ENCODE results near the gene ZNF598. TPM values are rescaled to one million over a fixed set of nuclear protein-coding genes. Genes with fewer than 3 reads are reported as not detected.

The ZNF598 gene
- total RNA-seq, 4 donors from 2014 or later = 28.3 to 145 (median 42.0) TPM

- in situ Hi-C loops (cut with MboI; ENCODE audit: low pct_ligation_motif_present in 1 of 4, low pct_unique_long_range_greater_than_20kb in 1 of 4, low sequenced_read_pairs in 3 of 4) = loop anchor here in 1 of 4 donors (25.0 kb wide), 1 partner anchor 136 kb away; the partner anchor contains the start of genes PKD1 and RAB26
- Histone ChIP-seq H3K27me3 (no peaks in the 10 kb centered on the region), H3K4me1 (peaks cover 12 to 26% (median 18%) of the 10 kb centered on the region in 4 donors), H3K27ac (no peak overlapping the region), H3K36me3 (peaks cover 0 to 45% (median 28%) of the 10 kb centered on the region in 4 donors), H3K9me3 (no peaks in the 10 kb centered on the region), H3K4me3 (no peak overlapping the region)
- WGBS, 2 donors (ENCODE audit: low coverage in 1 of 2) = 90% methylated on average over 16 of the region's 19 CpGs; no CpG with 5 or more reads in 1 of the 2 donors
- intact Hi-C loops (cut with DNase I; ENCODE audit: low total_unique reads) = loop anchor here (10.0 kb wide), 1 partner anchor 234 kb away; the partner anchor contains the start of gene DNASE1L2
- TF ChIP-seq POLR2AphosphoS5 (IDR thresholded peaks at IDR 0.05) (no peak), CTCF (IDR thresholded peaks at IDR 0.05) (no peak), EP300 (IDR thresholded peaks at IDR 0.05; ENCODE audit: low read depth) (no peak), POLR2A (IDR thresholded peaks at IDR 0.05) (no peak)
- DNase-seq = no peak
Measured at GRCh38 chr16:2001035-2001434, 8.6 kb downstream of the ZNF598 start.

GRCh38 chr16:1999866-2000514 lies 9.6 kb downstream of the ZNF598 start:
- Histone ChIP-seq H3K27ac (no peak overlapping the region), H3K27me3 (no peaks in the 10 kb centered on the region), H3K4me3 (no peak overlapping the region), H3K36me3 (peaks cover 0 to 45% (median 28%) of the 10 kb centered on the region in 4 donors), H3K4me1 (peaks cover 12 to 16% (median 14%) of the 10 kb centered on the region in 4 donors), H3K9me3 (no peaks in the 10 kb centered on the region)
- WGBS, 2 donors (ENCODE audit: low coverage in 1 of 2) = 89% methylated on average over 24 of the region's 28 CpGs; no CpG with 5 or more reads in 1 of the 2 donors
- DNase-seq = no peak
- no peak for TF ChIP-seq POLR2A (IDR thresholded peaks at IDR 0.05)
- no peak for TF ChIP-seq POLR2AphosphoS5 (IDR thresholded peaks at IDR 0.05)
- no peak for TF ChIP-seq CTCF (IDR thresholded peaks at IDR 0.05)
- TF ChIP-seq EP300 (IDR thresholded peaks at IDR 0.05; ENCODE audit: low read depth) = no peak
- intact Hi-C loops (cut with DNase I; ENCODE audit: low total_unique reads) = loop anchor here (10.0 kb wide), 1 partner anchor 235 kb away; the partner anchor contains the start of gene DNASE1L2
- in situ Hi-C loops (cut with MboI; ENCODE audit: low pct_ligation_motif_present in 1 of 4, low pct_unique_long_range_greater_than_20kb in 1 of 4, low sequenced_read_pairs in 3 of 4) = loop anchor here in 1 of 4 donors (25.0 kb wide), 1 partner anchor 137 kb away; the partner anchor contains the start of genes PKD1 and RAB26

- H3K27ac ChIP-seq = no peak overlapping the region
- 60 to 95% methylated on average over 1 to 35 of the region's 39 CpGs for WGBS, 2 donors (ENCODE audit: low coverage in 1 of 2)
- DNase-seq = no peak
Measured at GRCh38 chr16:1998852-1999801, 10.5 kb downstream of the ZNF598 start.

More at GRCh38 chr16:1998852-1999801, 10.5 kb downstream of the ZNF598 start:
- intact Hi-C loops (cut with DNase I; ENCODE audit: low total_unique reads) = no loop called here
- Histone ChIP-seq H3K4me1 (peaks cover 6 to 7% (median 7%) of the 10 kb centered on the region in 4 donors), H3K36me3 (peaks cover 0 to 45% (median 28%) of the 10 kb centered on the region in 4 donors), H3K9me3 (no peaks in the 10 kb centered on the region), H3K4me3 (no peak overlapping the region), H3K27me3 (no peaks in the 10 kb centered on the region)
- TF ChIP-seq EP300 (IDR thresholded peaks at IDR 0.05; ENCODE audit: low read depth) (no peak), POLR2AphosphoS5 (IDR thresholded peaks at IDR 0.05) (no peak), CTCF (IDR thresholded peaks at IDR 0.05) (no peak), POLR2A (IDR thresholded peaks at IDR 0.05) (no peak)
- in situ Hi-C loops (cut with MboI; ENCODE audit: low pct_ligation_motif_present in 1 of 4, low pct_unique_long_range_greater_than_20kb in 1 of 4, low sequenced_read_pairs in 3 of 4) = no loop called here
